ENCODE results near the gene SNCB.
A peak's percentile ranks its signal among the peaks of the same experiment; 100 is the strongest.

Gene SNCB

DNA sequence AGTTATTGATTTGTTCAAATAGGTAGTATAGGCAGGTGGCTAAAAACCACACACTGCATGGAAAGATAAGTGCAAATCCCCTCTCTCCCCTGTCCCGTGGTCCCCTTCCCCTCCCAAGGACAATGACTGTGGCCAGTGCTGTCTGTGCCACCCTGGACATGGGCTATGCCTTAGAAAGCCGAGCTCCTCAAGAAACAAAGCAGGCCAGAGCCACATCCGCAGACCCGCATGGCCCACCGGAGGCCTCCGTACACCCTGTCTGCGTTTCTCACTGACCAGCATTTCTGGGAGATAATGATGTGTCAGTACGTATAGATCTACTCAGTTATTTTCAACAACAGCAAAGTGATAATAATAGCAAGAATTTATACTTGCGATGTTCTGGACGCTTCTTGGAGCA lies 33.2 kb upstream of the SNCB start:
- no peak overlapping the region for H3K9ac ChIP-seq
- H4K20me1 ChIP-seq: peaks cover 2 to 50% (median 10%) of the 10 kb centered on the region in 11 experiments; a peak in 17 of 22 replicates
- H3K4me1 ChIP-seq: peaks cover 10 to 37% (median 27%) of the 10 kb centered on the region in 10 experiments
- no peak overlapping the region for H3K4me2 ChIP-seq
- no peak overlapping the region for H3K4me3 ChIP-seq
- H3K9me3 ChIP-seq (replicated peaks in 1 of 11): no peaks in the 10 kb centered on the region; a peak in 1 of 22 replicates
- TF ChIP-seq Cebpa-rat (IDR thresholded peaks at IDR 0.05): no peak
- H3K27me3 ChIP-seq: 0 out of 22 replicates have a peak, but pooled peaks cover 0 to 10% (median 0%) of the 10 kb centered on the region in 11 experiments
- no peak overlapping the region for H3K27ac ChIP-seq
- no peaks in the 10 kb centered on the region for H3K36me3 ChIP-seq

DNA sequence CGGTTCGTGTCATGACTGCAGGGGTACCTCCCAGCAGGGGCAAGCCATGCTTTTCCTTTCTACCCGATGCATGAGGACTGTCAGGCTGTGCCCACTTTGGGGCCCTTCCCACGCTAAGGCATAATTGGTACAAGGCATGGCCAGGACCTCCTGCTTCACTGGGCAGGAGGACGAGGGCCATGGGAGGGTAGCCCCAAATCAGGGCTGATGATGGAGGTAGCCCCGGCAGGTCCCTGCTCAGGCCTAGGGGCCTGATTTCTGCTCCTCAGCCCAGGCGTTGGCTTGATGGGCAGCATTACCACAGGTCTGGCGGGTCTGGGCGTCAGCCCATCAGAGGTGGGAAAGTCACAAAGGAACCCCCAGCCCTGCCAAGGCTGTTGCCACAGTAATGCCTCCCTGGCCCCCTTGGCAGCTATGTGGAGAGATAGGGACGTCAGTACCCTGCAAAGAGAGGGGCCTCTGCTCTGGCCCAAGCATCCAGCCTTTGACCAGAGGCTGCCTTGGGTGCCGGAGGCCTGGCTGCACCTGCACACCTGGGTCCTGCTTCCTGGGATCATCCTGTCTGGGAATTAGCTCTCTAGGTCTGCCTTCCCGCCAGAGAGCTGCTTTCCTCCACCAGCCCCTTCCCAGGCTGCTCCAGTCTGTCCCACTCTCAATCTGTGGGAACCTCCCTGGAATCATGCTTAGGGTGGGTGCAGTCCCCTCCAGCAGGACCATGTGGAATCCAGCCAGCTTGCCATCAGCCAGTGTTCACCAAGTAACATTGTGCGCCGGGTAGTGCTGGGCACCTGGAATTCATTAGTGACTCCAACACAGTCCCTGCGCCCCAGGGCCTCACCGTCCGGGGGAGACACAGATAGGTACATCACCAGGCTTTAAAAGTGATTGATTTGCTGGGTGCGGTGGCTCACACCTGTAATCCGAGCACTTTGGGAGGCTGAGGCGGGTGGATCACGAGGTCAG lies 32.3 kb upstream of the SNCB start:
- Histone ChIP-seq H3K4me3 (no peak overlapping the region), H3K9ac (no peak overlapping the region), H3K4me1 (peaks cover 15 to 46% (median 35%) of the 10 kb centered on the region in 10 experiments), H3K27ac (no peak overlapping the region), H3K36me3 (peaks cover 0 to 2% (median under 1%) of the 10 kb centered on the region in 11 experiments; a peak in 7 of 22 replicates), H4K20me1 (peaks cover 8 to 49% (median 16%) of the 10 kb centered on the region in 11 experiments; a peak in 18 of 22 replicates), H3K4me2 (peak overlapping the region in 4 of 11 experiments; percentile 11 to 51 (median 30); a peak in 5 of 22 replicates), H3K9me3 (replicated peaks in 1 of 11) (no peaks in the 10 kb centered on the region; a peak in 1 of 22 replicates), H3K27me3 (0 out of 22 replicates have a peak, but pooled peaks cover 0 to 3% (median 0%) of the 10 kb centered on the region in 11 experiments)
- no peak for TF ChIP-seq Cebpa-rat (IDR thresholded peaks at IDR 0.05)

DNA sequence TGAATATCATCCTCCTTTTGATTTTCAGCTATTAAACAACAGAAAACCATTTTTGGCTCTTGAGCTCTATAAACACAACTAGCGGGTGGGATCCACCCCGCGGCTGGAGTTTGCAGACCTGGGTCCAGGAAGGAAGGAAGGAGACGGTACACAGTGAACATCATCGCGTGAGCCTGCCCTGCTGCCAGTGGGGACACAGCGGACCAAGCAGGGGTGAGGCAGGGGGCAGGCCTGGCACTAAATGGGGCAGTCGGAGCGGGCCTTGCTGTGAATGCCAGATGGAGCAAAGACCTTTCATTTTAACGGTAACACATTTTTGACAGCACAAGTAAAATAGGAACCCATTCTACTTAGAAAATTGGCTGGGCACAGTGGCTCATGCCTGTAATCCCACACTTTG lies 31.3 kb upstream of the SNCB start:
- Histone ChIP-seq H3K4me1 (peaks cover 15 to 48% (median 37%) of the 10 kb centered on the region in 10 experiments), H3K9ac (no peak overlapping the region), H3K4me3 (no peak overlapping the region), H3K36me3 (peaks cover 0 to 11% (median 10%) of the 10 kb centered on the region in 11 experiments; a peak in 20 of 22 replicates), H3K4me2 (peak overlapping the region in 6 of 11 experiments; percentile 2 to 51 (median 30); a peak in 11 of 22 replicates), H4K20me1 (peaks cover 9 to 57% (median 23%) of the 10 kb centered on the region in 11 experiments; a peak in 18 of 22 replicates), H3K9me3 (replicated peaks in 1 of 11) (no peaks in the 10 kb centered on the region), H3K27me3 (0 out of 22 replicates have a peak, but pooled peaks cover 0 to 3% (median 0%) of the 10 kb centered on the region in 11 experiments), H3K27ac (no peak overlapping the region)
- TF ChIP-seq Cebpa-rat (IDR thresholded peaks at IDR 0.05): no peak

DNA sequence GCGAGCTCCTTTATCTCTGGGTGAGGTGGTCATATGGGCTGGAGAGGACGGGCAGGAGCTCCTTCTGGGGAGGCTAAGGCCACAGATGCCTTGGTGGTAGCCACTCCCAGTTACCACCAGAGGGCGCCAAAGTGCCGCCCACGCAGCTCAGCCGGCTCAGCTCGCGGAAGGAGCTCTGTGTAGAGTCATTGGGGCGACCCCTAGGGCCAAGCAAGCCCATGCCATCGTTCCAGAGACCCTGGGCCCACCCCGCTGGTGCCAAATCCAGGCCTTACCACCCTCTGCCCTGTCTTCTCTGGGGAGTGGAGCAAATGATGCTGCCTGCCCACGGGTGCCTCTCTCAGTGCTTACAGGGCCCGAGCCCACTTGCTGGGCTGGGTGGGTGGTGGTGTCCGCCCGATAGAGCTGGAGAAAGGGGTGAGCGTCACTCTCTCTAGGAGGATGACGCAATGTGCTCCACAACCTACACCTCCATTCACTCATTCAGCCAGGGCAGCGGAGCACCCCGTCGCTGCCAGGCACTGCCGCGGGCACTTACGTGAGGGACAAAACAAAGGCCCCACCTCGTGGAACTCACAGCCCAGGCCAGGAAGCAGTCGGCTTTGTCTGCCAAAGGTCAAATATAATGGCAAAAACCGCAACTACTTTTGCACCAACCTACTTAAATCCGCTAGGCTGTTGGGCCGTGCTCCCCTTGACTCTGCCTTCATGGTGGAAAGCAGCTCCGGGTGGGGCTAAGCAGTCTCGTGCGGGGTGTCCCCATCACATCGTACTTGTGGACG lies 30.7 kb upstream of the SNCB start:
- Histone ChIP-seq H3K27me3 (0 out of 22 replicates have a peak, but pooled peaks cover 0 to 3% (median 0%) of the 10 kb centered on the region in 11 experiments), H3K27ac (no peak overlapping the region), H3K9ac (no peak overlapping the region; a peak in 1 of 22 replicates), H4K20me1 (peaks cover 9 to 63% (median 29%) of the 10 kb centered on the region in 11 experiments; a peak in 18 of 22 replicates), H3K4me2 (peak overlapping the region; percentile 11 to 93 (median 40); a peak in 19 of 22 replicates), H3K9me3 (replicated peaks in 1 of 11) (no peaks in the 10 kb centered on the region), H3K4me1 (peaks cover 15 to 50% (median 37%) of the 10 kb centered on the region in 10 experiments), H3K4me3 (no peak overlapping the region), H3K36me3 (peaks cover 0 to 18% (median 13%) of the 10 kb centered on the region in 11 experiments; a peak in 20 of 22 replicates)
- TF ChIP-seq Cebpa-rat (IDR thresholded peaks at IDR 0.05): peak in 2 of 11 experiments; percentile 49 to 71; a peak in 3 of 22 replicates

DNA sequence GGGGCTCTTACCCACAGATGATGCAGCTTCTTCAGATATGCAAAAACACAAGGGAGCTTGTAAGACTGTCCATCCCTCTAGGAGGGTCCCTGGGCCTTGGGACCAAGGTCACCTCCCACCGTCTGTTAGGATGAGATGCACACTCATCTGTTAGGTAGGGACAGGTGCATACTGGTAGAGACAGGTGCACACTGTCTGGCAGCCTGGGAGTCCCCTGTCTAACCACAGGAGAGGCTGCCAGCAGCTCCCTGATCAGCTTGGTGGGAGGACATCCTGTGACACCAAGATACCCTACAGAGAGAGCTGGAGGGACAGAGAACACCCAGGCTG lies 30.2 kb upstream of the SNCB start:
- H3K27ac ChIP-seq: no peak overlapping the region
- peaks cover 9 to 68% (median 30%) of the 10 kb centered on the region in 11 experiments; a peak in 18 of 22 replicates for H4K20me1 ChIP-seq

DNA sequence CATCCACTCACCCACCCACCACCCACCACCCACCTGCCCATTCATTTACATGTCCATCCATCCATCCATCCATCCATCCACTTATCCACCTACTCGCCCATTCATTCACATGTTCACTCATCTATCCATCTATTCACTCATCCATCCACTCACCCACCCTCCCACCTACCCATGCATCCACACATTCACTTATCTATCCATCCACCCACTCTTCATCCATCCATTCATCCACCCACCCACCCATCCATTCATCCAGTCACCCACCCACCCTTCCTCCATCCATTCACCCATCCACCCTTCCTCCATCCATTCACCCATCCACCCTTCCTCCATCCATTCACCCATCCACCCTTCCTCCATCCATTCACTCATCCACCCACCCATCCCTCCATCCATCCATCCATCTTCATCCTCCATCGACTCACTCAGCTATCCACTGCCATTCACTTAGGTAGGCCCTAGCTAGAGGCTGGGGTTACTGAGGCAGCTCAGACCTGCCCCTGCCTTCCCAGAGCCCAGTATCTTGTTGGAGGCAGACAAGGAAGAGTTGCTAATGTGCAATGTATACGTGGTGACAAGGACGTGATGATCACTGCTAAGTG lies 29.6 kb upstream of the SNCB start:
- Histone ChIP-seq H3K9ac (no peak overlapping the region; a peak in 1 of 22 replicates), H3K4me2 (peak overlapping the region in 1 of 11 experiments; percentile 25; a peak in 1 of 22 replicates), H4K20me1 (peaks cover 9 to 73% (median 32%) of the 10 kb centered on the region in 11 experiments; a peak in 18 of 22 replicates), H3K4me1 (peaks cover 15 to 60% (median 37%) of the 10 kb centered on the region in 10 experiments), H3K9me3 (replicated peaks in 1 of 11) (no peaks in the 10 kb centered on the region), H3K27me3 (0 out of 22 replicates have a peak, but pooled peaks cover 0 to 3% (median 0%) of the 10 kb centered on the region in 11 experiments), H3K4me3 (no peak overlapping the region), H3K36me3 (peaks cover 0 to 28% (median 21%) of the 10 kb centered on the region in 11 experiments; a peak in 20 of 22 replicates), H3K27ac (no peak overlapping the region)
- TF ChIP-seq Cebpa-rat (IDR thresholded peaks at IDR 0.05): no peak

More for the DNA sequence above, 30.2 kb upstream of the SNCB start:
- H3K9me3 ChIP-seq (replicated peaks in 1 of 11): no peaks in the 10 kb centered on the region
- no peak for TF ChIP-seq Cebpa-rat (IDR thresholded peaks at IDR 0.05)
- H3K27me3 ChIP-seq: 0 out of 22 replicates have a peak, but pooled peaks cover 0 to 3% (median 0%) of the 10 kb centered on the region in 11 experiments
- H3K4me2 ChIP-seq: peak overlapping the region in 6 of 11 experiments; percentile 22 to 93 (median 32); a peak in 6 of 22 replicates
- no peak overlapping the region; a peak in 1 of 22 replicates for H3K9ac ChIP-seq
- no peak overlapping the region for H3K4me3 ChIP-seq
- peaks cover 15 to 56% (median 37%) of the 10 kb centered on the region in 10 experiments for H3K4me1 ChIP-seq
- peaks cover 0 to 23% (median 16%) of the 10 kb centered on the region in 11 experiments; a peak in 20 of 22 replicates for H3K36me3 ChIP-seq

DNA sequence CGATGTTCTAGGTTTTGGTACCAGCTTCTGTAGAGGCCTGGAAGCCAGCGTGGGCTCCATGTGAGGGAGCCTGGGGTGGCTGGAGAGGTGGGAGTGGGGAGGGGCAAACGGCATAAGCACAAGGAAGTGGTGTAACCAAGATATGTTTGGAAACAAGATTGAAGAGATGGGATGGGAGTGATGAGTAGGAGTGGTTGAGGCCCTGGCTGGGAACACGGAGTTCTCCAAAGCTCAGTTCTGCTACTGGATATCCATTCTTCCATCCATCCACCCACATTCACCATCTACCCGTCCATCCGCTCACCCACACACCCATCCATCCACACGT lies 29.1 kb upstream of the SNCB start:
- Histone ChIP-seq H3K9me3 (replicated peaks in 1 of 11) (no peaks in the 10 kb centered on the region), H3K27ac (peak overlapping the region in 6 of 11 experiments; percentile 11 to 77 (median 46); a peak in 5 of 22 replicates), H3K4me2 (peak overlapping the region; percentile 88 to 100 (median 97)), H3K9ac (peak overlapping the region in 5 of 11 experiments; percentile 35 to 60 (median 41); a peak in 5 of 22 replicates), H4K20me1 (peaks cover 12 to 78% (median 36%) of the 10 kb centered on the region in 11 experiments; a peak in 18 of 22 replicates), H3K36me3 (peaks cover 0 to 33% (median 26%) of the 10 kb centered on the region in 11 experiments; a peak in 20 of 22 replicates), H3K4me3 (no peak overlapping the region; a peak in 1 of 20 replicates), H3K27me3 (0 out of 22 replicates have a peak, but pooled peaks cover 0 to 3% (median 0%) of the 10 kb centered on the region in 11 experiments), H3K4me1 (peaks cover 15 to 65% (median 40%) of the 10 kb centered on the region in 10 experiments)
- no peak for TF ChIP-seq Cebpa-rat (IDR thresholded peaks at IDR 0.05)

All from BLaER1 treated with 17β-estradiol and CSF1 and Interleukin-3, amounts not matched to agents 10 nM and 100 nM (cell line).